Ovary (tissue), 9 donors: ENCODE data around the gene TBC1D8. TPM values are rescaled to one million over a fixed set of nuclear protein-coding genes. Genes with fewer than 3 reads are reported as not detected.

ENCODE experiments used
- DNase-seq, 5 donors: peaks; one replicate each; pipeline ENCODE4 v3.0.0-alpha.2; 2019 to 2020
- H3K27ac ChIP-seq, 2 donors: fragments of 200-600 bp; one replicate each; pipeline versions ENCODE4 v1.5.1 to v1.8.0; 2019 to 2022
- H3K27me3 ChIP-seq: fragments of 200-600 bp; one replicate; pipeline ENCODE4 v1.8.0; 2022
- H3K36me3 ChIP-seq: fragments of 200-600 bp; sonication (generic); one replicate; pipeline ENCODE4 v1.5.1; 2019
- H3K4me1 ChIP-seq: one replicate; pipeline ENCODE4 v1.8.1; 2013; ENCODE audit warnings: mild to moderate bottlenecking, moderate library complexity; ENCODE audit not compliant: insufficient read depth
- H3K4me3 ChIP-seq: fragments of 200-600 bp; sonication (generic); one replicate; pipeline ENCODE4 v1.5.1; 2017
- H3K9me3 ChIP-seq, 2 donors: fragments of 200-600 bp in 1 of 2; sonication (generic) in 1 of 2; one replicate each; pipeline versions ENCODE4 v1.5.1 to v1.8.1; 2013 to 2019; ENCODE audit warnings: mild to moderate bottlenecking in 1 of 2, moderate library complexity in 1 of 2
- CTCF ChIP-seq, 3 donors: fragments of 450-650 bp in 2 of 3; fragments of 200-600 bp in 1 of 3; IDR thresholded peaks; one replicate each; pipeline versions ENCODE4 v1.5.1 to v1.8.0; 2016 to 2022; ENCODE audit warnings: antibody characterized with exemption in 3 of 3, mild to moderate bottlenecking in 1 of 3
- EP300 ChIP-seq: sonication (generic); formaldehyde crosslinking; IDR thresholded peaks from one replicate; pipeline ENCODE4 v1.6.1; 2017; ENCODE audit warnings: antibody characterized with exemption
- POLR2A ChIP-seq: fragments of 450-650 bp; IDR thresholded peaks from one replicate; pipeline ENCODE4 v1.6.1; 2017; ENCODE audit warnings: antibody characterized with exemption, mild to moderate bottlenecking, moderate library complexity
- WGBS, 3 donors: extraction: QIAGEN DNeasy Blood & Tissue Kit in 1 of 3; methylation state at CpG; one replicate each; pipeline versions ENCODE4 v1.1.5 to v1.1.7; 2013 to 2017; 5-methylcytosine and 5-hydroxymethylcytosine counted together
- intact Hi-C, 4 donors: fragments of 100-400 bp; cut with DNase I; formaldehyde crosslinking; loops; one replicate each; pipeline versions ENCODE4 v1.11.0 to v1.15.1; 2022 to 2023
- polyA plus RNA-seq, 2 donors: library from polyadenylated mRNA; stranded (reverse); fragments of 200-250 nt in 1 of 2; fragments of 350-450 nt in 1 of 2; fragmentation: Illumina TruSeq in 1 of 2; extraction: RNeasy Lipid Tissue Mini Kit (QIAGEN cat#74804) in 1 of 2; gene quantifications; one replicate each; pipeline ENCODE4 v1.2.3, GENCODE V29; 2013 to 2014
- total RNA-seq, 7 donors: library from RNA; depleted of rRNA in 2 of 7; stranded (reverse); fragments of >200 nt in 2 of 7; fragmentation: NEBNext Ultra II Directional in 3 of 7; extraction: Animal tissue kit (Norgen Biotek cat#: 25700) in 3 of 7; gene quantifications; one replicate each; pipeline versions ENCODE4 v1.1.0 to v1.2.4, GENCODE V29; 2016 to 2023
- donor health status: DM: no; HTN: no; CAD: no; lungs with moderate emphysema.
- donor health status: DM: no; HTN: no; CAD: no.
- donor health status: Bipolar disorder and iron deficiency.
- donor health status: DM: yes; HTN: yes; CAD: no.
- donor health status: DM: no; HTN: no; CAD: no.
- donor health status: DM: yes; HTN: yes; CAD: no.

The TBC1D8 gene
- total and polyA plus RNA-seq, 9 donors = 10.8 to 44.6 (median 15.6) TPM

GRCh38 chr2:100971221-100971620, 180.0 kb downstream of the TBC1D8 start:
- WGBS, 3 donors = 49 to 51% (median 51%) methylated on average over 9 of the region's 9 CpGs
- Histone ChIP-seq H3K36me3 (no peaks in the 10 kb centered on the region), H3K27me3 (no peaks in the 10 kb centered on the region), H3K27ac (no peak overlapping the region), H3K9me3 (no peaks in the 10 kb centered on the region), H3K4me1 (no peaks in the 10 kb centered on the region), H3K4me3 (no peak overlapping the region)
- intact Hi-C loops = no loop called here
- no peak for DNase-seq
- no peak for TF ChIP-seq EP300
- TF ChIP-seq CTCF (IDR thresholded peaks at IDR 0.05) = no peak
- TF ChIP-seq POLR2A = no peak

DNA sequence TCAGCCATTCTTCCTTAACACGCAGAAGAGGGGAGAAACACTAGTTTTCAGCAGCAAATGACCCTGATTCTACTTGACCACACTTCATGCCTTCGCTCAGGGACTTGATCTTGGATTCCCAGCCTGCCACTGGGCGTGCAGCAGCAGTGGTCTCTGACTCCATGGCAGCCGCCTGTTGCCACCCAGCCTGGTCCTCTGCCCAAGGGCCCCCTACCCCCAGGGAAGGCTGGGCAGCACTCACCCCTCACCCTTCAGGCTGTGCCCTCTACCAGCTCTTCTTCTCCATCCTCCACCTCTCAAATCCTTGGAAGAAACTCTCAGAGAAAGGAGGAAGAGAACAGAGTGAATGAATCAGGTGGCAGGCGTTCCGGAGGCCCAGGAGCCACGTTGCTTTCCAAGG, 181.2 kb downstream of the TBC1D8 start:
- no peaks in the 10 kb centered on the region for H3K9me3 ChIP-seq
- intact Hi-C loops = no loop called here
- no peaks in the 10 kb centered on the region for H3K27me3 ChIP-seq
- H3K4me1 ChIP-seq = no peaks in the 10 kb centered on the region
- no peak for DNase-seq
- no peaks in the 10 kb centered on the region for H3K36me3 ChIP-seq
- H3K4me3 ChIP-seq = no peak overlapping the region
- H3K27ac ChIP-seq = no peak overlapping the region
- 92 to 94% (median 93%) methylated on average over 7 of the region's 7 CpGs for WGBS, 3 donors
- TF ChIP-seq CTCF (IDR thresholded peaks at IDR 0.05) (no peak), POLR2A (no peak), EP300 (no peak)

GRCh38 chr2:100968146-100969145, 182.7 kb downstream of the TBC1D8 start:
- no peak overlapping the region for H3K27ac ChIP-seq
- H3K36me3 ChIP-seq = no peaks in the 10 kb centered on the region
- intact Hi-C loops = no loop called here
- H3K4me1 ChIP-seq = no peaks in the 10 kb centered on the region
- TF ChIP-seq POLR2A = no peak
- no peak for TF ChIP-seq EP300
- no peak for TF ChIP-seq CTCF (IDR thresholded peaks at IDR 0.05)
- DNase-seq = no peak
- WGBS, 3 donors = 91 to 94% (median 94%) methylated on average over 28 of the region's 28 CpGs
- H3K4me3 ChIP-seq = no peak overlapping the region
- no peaks in the 10 kb centered on the region for H3K27me3 ChIP-seq
- no peaks in the 10 kb centered on the region for H3K9me3 ChIP-seq

DNA sequence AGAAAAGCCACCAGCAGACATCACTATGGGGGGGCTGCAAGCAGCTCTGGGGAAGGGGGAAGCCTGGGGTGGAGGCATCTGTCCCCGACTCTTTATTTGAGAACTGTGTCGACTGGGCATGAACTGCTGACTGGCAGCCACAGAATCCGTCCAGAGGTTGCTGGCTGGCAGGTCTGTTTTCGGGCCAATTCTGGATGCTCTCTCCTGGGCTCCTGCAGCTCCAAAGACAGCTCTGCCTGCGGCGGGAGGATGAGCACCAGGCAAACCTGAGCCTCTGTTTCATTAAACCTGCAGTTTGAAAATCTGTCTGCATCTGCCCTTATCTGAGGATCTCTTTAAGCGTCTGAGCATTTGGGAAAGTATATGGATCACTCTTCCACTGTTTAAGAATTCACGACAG, 183.5 kb downstream of the TBC1D8 start:
- no peak for DNase-seq
- Histone ChIP-seq H3K9me3 (no peaks in the 10 kb centered on the region), H3K27me3 (no peaks in the 10 kb centered on the region), H3K4me1 (no peaks in the 10 kb centered on the region), H3K36me3 (no peaks in the 10 kb centered on the region), H3K4me3 (no peak overlapping the region), H3K27ac (no peak overlapping the region)
- intact Hi-C loops = no loop called here
- 93 to 96% (median 95%) methylated on average over 8 of the region's 8 CpGs for WGBS, 3 donors
- TF ChIP-seq EP300 = no peak
- TF ChIP-seq POLR2A = no peak
- TF ChIP-seq CTCF (IDR thresholded peaks at IDR 0.05) = no peak
